Epidermal melanocyte (primary cell): ENCODE data around the gene EPHA4.

Source experiments
- DNase-seq: peaks from one replicate; pipeline ENCODE4 v3.0.0; 2011; ENCODE audit warnings: low spot score; ENCODE audit not compliant: insufficient read length

EPHA4 gene

GRCh38 chr2:221446140-221446539 lies 126.0 kb downstream of the EPHA4 start:
- DNase-seq: no peak

- no peak for DNase-seq
Observed at GRCh38 chr2:221444106-221444505, 128.0 kb downstream of the EPHA4 start.

GRCh38 chr2:221443645-221444044 lies 128.5 kb downstream of the EPHA4 start:
- peak; percentile 22 for DNase-seq

- DNase-seq: no peak
Observed at GRCh38 chr2:221442128-221442527, 130.0 kb downstream of the EPHA4 start.

- no peak for DNase-seq
Observed at GRCh38 chr2:221439761-221440479, 132.2 kb downstream of the EPHA4 start.

GRCh38 chr2:221437056-221437455 lies 135.0 kb downstream of the EPHA4 start:
- no peak for DNase-seq

GRCh38 chr2:221435171-221435570 lies 136.9 kb downstream of the EPHA4 start:
- no peak for DNase-seq

- DNase-seq: no peak
Observed at GRCh38 chr2:221434142-221434541, 138.0 kb downstream of the EPHA4 start.

GRCh38 chr2:221431477-221431876 lies 140.6 kb downstream of the EPHA4 start:
- no peak for DNase-seq

GRCh38 chr2:221429741-221430491 lies 142.2 kb downstream of the EPHA4 start:
- no peak for DNase-seq

- DNase-seq: no peak
Observed at GRCh38 chr2:221428896-221429295, 143.2 kb downstream of the EPHA4 start.

- DNase-seq: no peak
Observed at GRCh38 chr2:221426929-221427328, 145.2 kb downstream of the EPHA4 start.

- DNase-seq: no peak
Observed at GRCh38 chr2:221425891-221426290, 146.2 kb downstream of the EPHA4 start.

- DNase-seq: no peak
Observed at GRCh38 chr2:221425353-221425752, 146.8 kb downstream of the EPHA4 start.

GRCh38 chr2:221423210-221423804 lies 148.8 kb downstream of the EPHA4 start:
- DNase-seq: no peak

GRCh38 chr2:221422516-221423209 lies 149.4 kb downstream of the EPHA4 start:
- DNase-seq: no peak

- DNase-seq: no peak
Observed at GRCh38 chr2:221420245-221420644, 151.9 kb downstream of the EPHA4 start.

- no peak for DNase-seq
Observed at GRCh38 chr2:221415789-221416188, 156.3 kb downstream of the EPHA4 start.

GRCh38 chr2:221412978-221413377 lies 159.1 kb downstream of the EPHA4 start:
- DNase-seq: no peak

GRCh38 chr2:221410487-221410886 lies 161.6 kb downstream of the EPHA4 start:
- DNase-seq: no peak

GRCh38 chr2:221407765-221408164 lies 164.3 kb downstream of the EPHA4 start:
- no peak for DNase-seq

- DNase-seq: no peak
Observed at GRCh38 chr2:221405521-221405920, 166.6 kb downstream of the EPHA4 start.
